ENCODE measurements around the gene PLCG1. TPM values are rescaled to one million over a fixed set of nuclear protein-coding genes. Genes with fewer than 3 reads are reported as not detected.

The PLCG1 gene
- total and polyA plus RNA-seq, 9 of the 15 experiments (the other 6 are each of a cell fraction or from before 2014, with no cell fraction given), result 1.7 to 67.0 (median 34.8) TPM

DNA sequence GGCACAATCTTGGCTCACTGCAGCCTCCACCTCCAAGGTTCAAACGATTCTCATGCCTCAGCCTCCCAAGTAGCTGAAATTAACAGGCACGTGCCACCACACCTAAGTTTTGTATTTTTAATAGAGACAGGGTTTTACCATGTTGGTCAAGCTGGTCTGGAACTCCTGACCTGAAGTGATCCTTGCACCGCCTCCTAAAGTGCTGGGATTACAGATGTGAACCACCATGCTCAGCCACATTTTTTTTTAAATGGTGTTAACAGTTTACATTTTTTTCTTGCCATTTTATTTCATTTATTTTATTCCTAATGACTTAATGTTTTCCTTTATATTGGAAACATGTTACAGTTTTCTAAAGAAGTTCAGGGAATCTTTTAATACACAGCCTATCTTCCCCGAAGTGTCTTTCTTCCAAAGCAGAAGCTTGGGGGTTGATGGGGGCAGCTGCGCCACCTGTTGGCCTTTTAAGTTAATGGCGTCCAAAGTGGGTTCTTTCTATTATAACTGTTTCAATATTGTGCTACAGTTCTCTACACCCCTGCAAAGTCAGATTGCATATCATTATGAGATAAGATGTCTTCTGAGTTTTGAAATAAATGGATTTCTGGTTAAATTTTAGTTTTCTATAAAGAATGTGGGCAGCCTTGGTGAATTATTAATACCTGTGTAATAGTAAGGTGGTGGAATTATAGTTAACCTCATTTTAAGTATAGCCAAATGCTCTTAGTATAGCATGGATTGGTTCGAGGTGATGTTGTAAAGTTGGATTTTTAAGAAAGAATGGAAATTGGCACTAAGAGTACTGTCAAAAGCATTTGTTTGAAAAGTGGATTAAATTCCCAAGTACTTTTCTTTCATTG is 42.0 kb upstream of the PLCG1 start (continued):
- TF ChIP-seq, protein P1, sequence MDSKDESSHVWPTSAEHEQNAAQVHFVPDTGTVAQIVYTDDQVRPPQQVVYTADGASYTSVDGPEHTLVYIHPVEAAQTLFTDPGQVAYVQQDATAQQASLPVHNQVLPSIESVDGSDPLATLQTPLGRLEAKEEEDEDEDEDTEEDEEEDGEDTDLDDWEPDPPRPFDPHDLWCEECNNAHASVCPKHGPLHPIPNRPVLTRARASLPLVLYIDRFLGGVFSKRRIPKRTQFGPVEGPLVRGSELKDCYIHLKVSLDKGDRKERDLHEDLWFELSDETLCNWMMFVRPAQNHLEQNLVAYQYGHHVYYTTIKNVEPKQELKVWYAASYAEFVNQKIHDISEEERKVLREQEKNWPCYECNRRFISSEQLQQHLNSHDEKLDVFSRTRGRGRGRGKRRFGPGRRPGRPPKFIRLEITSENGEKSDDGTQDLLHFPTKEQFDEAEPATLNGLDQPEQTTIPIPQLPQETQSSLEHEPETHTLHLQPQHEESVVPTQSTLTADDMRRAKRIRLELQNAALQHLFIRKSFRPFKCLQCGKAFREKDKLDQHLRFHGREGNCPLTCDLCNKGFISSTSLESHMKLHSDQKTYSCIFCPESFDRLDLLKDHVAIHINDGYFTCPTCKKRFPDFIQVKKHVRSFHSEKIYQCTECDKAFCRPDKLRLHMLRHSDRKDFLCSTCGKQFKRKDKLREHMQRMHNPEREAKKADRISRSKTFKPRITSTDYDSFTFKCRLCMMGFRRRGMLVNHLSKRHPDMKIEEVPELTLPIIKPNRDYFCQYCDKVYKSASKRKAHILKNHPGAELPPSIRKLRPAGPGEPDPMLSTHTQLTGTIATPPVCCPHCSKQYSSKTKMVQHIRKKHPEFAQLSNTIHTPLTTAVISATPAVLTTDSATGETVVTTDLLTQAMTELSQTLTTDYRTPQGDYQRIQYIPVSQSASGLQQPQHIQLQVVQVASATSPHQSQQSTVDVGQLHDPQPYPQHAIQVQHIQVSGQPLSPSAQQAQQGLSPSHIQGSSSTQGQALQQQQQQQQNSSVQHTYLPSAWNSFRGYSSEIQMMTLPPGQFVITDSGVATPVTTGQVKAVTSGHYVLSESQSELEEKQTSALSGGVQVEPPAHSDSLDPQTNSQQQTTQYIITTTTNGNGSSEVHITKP (IDR thresholded peaks at IDR 0.05; ENCODE audit: partially characterized antibody), result no peak
- TF ChIP-seq, protein P2, sequence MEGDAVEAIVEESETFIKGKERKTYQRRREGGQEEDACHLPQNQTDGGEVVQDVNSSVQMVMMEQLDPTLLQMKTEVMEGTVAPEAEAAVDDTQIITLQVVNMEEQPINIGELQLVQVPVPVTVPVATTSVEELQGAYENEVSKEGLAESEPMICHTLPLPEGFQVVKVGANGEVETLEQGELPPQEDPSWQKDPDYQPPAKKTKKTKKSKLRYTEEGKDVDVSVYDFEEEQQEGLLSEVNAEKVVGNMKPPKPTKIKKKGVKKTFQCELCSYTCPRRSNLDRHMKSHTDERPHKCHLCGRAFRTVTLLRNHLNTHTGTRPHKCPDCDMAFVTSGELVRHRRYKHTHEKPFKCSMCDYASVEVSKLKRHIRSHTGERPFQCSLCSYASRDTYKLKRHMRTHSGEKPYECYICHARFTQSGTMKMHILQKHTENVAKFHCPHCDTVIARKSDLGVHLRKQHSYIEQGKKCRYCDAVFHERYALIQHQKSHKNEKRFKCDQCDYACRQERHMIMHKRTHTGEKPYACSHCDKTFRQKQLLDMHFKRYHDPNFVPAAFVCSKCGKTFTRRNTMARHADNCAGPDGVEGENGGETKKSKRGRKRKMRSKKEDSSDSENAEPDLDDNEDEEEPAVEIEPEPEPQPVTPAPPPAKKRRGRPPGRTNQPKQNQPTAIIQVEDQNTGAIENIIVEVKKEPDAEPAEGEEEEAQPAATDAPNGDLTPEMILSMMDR (IDR thresholded peaks at IDR 0.05 in 2 of 3, conservative IDR thresholded peaks at IDR 0.05 in 1 of 3; ENCODE audit: insufficient read depth in 2 of 3, low read depth in 1 of 3, low read length in 3 of 3), result peak; percentile 84 to 91 (median 84)
- TF ChIP-seq ATF7 (IDR thresholded peaks at IDR 0.05) (peak; percentile 31; the same call in 1 of the 2 replicates), NR2F6 (CRISPR knock-in tag; IDR thresholded peaks at IDR 0.05) (no peak), KAT2B (IDR thresholded peaks at IDR 0.05; ENCODE audit: low read depth, low read length) (no peak), SMC3 (conservative IDR thresholded peaks at IDR 0.05; ENCODE audit: insufficient read depth, low read depth, low read length) (peak; percentile 81), HNRNPLL (IDR thresholded peaks at IDR 0.05; ENCODE audit: low read depth, low read length, poor library complexity, severe bottlenecking) (no peak), NCOA6 (IDR thresholded peaks at IDR 0.05) (no peak), CBFA2T3 (IDR thresholded peaks at IDR 0.05) (no peak), GTF2F1 (IDR thresholded peaks at IDR 0.05; ENCODE audit: low read depth, low read length) (no peak)
